HEK293 (cell line): ENCODE measurements around the gene PRKCA.

Source experiments
- CTCF ChIA-PET: fragments of 350-600 bp; formaldehyde crosslinking; extraction: SDS; loops from one replicate; lab custom pipeline; 2021; ENCODE audit warnings: antibody characterized with exemption; lab: Yijun Ruan, JAX
- POLR2A ChIA-PET: fragments of 300-600 bp; formaldehyde crosslinking; extraction: SDS; loops from one replicate; lab custom pipeline; 2020; ENCODE audit warnings: antibody characterized with exemption, inconsistent platforms; lab: Yijun Ruan, JAX
- H3K27ac ChIP-seq: fragments of 200-500 bp; sonication (Bioruptor generic); 2 replicates; pipeline ENCODE4 v1.5.1; 2014; ENCODE audit warnings: low read depth, low read length, control low read depth, inconsistent platforms; ENCODE audit errors: extremely low read depth
- H3K36me3 ChIP-seq, 2 experiments: fragments of 200-500 bp in 1 of 2; sonication (Bioruptor generic) in 1 of 2; 1 replicate in 1 of 2; 2 replicates in 1 of 2; pipeline ENCODE4 v1.5.1; 2014 to 2017; ENCODE audit warnings: inconsistent platforms in 2 of 2, low read length in 2 of 2; ENCODE audit not compliant: control insufficient read depth in 2 of 2, insufficient read depth in 1 of 2
- H3K4me1 ChIP-seq: fragments of 200-500 bp; sonication (Bioruptor generic); 2 replicates; pipeline ENCODE4 v1.5.1; 2014; ENCODE audit warnings: mild to moderate bottlenecking, low read length, inconsistent platforms; ENCODE audit not compliant: control insufficient read depth, insufficient read depth
- H3K4me3 ChIP-seq: 2 replicates; pipeline ENCODE4 v1.5.1; 2011; ENCODE audit warnings: low read depth, mild to moderate bottlenecking, control low read depth, low read length, moderate library complexity
- H3K9me3 ChIP-seq: fragments of 200-500 bp; sonication (Bioruptor generic); 2 replicates; pipeline ENCODE4 v1.5.1; 2014; ENCODE audit warnings: low read depth, low read length, inconsistent platforms; ENCODE audit not compliant: control insufficient read depth, insufficient read depth
- GLI2 ChIP-seq: fragments of 450-650 bp; formaldehyde crosslinking; IDR thresholded peaks from 2 replicates; pipeline ENCODE4; 2017; ENCODE audit warnings: missing biosample characterization, missing genetic modification characterization, low read depth, borderline replicate concordance
- GLI4 ChIP-seq: fragments of 450-650 bp; formaldehyde crosslinking; IDR thresholded peaks from 2 replicates; pipeline ENCODE4 v1.5.1; 2016; ENCODE audit warnings: missing biosample characterization, missing genetic modification characterization
- KLF1 ChIP-seq: fragments of 450-650 bp; formaldehyde crosslinking; IDR thresholded peaks from 2 replicates; pipeline ENCODE4 v1.5.1; 2016; ENCODE audit warnings: missing biosample characterization, missing genetic modification characterization
- KLF8 ChIP-seq: fragments of 450-650 bp; formaldehyde crosslinking; IDR thresholded peaks from 2 replicates; pipeline ENCODE4 v1.5.1; 2016; ENCODE audit warnings: missing biosample characterization, missing genetic modification characterization
- MZF1 ChIP-seq: fragments of 450-650 bp; formaldehyde crosslinking; IDR thresholded peaks from 2 replicates; pipeline ENCODE4 v1.5.1; 2017; ENCODE audit warnings: missing biosample characterization, missing genetic modification characterization, borderline replicate concordance
- SCRT1 ChIP-seq: fragments of 450-650 bp; formaldehyde crosslinking; IDR thresholded peaks from 2 replicates; pipeline ENCODE4 v1.5.1; 2016; ENCODE audit warnings: missing biosample characterization, missing genetic modification characterization, borderline replicate concordance
- TCF7L2 ChIP-seq: IDR thresholded peaks from 2 replicates; pipeline ENCODE4 v1.6.1; 2011; ENCODE audit warnings: low read depth, mild to moderate bottlenecking, inconsistent platforms, low read length, moderate library complexity, borderline replicate concordance
- TRIM28 ChIP-seq: IDR thresholded peaks from 2 replicates; pipeline ENCODE4 v1.6.1; 2011; ENCODE audit warnings: low read length, control low read depth, borderline replicate concordance
- ZNF266 ChIP-seq: fragments of 450-650 bp; formaldehyde crosslinking; IDR thresholded peaks from 2 replicates; pipeline ENCODE4 v1.5.1; 2016; ENCODE audit warnings: missing biosample characterization, missing genetic modification characterization, low read depth
- ZNF274 ChIP-seq, 2 experiments: fragments of 200-500 bp in 1 of 2; fragments of 450-650 bp in 1 of 2; sonication (Bioruptor generic) in 1 of 2; formaldehyde crosslinking in 1 of 2; IDR thresholded peaks; 2 replicates each; pipeline versions ENCODE4 v1.5.1 to v1.6.1; 2014 to 2016; ENCODE audit warnings: borderline replicate concordance in 1 of 2, inconsistent platforms in 1 of 2, low read length in 1 of 2, missing biosample characterization in 1 of 2, missing genetic modification characterization in 1 of 2
- ZNF292 ChIP-seq: fragments of 450-650 bp; formaldehyde crosslinking; IDR thresholded peaks from 2 replicates; pipeline ENCODE4 v1.5.1; 2016; ENCODE audit warnings: low read depth, missing biosample characterization, missing genetic modification characterization, borderline replicate concordance
- ZNF843 ChIP-seq: fragments of 450-650 bp; formaldehyde crosslinking; IDR thresholded peaks from 2 replicates; pipeline ENCODE4 v1.5.1; 2016; ENCODE audit warnings: missing biosample characterization, missing genetic modification characterization
- ZSCAN23 ChIP-seq: fragments of 450-650 bp; formaldehyde crosslinking; IDR thresholded peaks from 2 replicates; pipeline ENCODE4 v1.5.1; 2016; ENCODE audit warnings: missing biosample characterization, missing genetic modification characterization
- TF ChIP-seq, protein P1 (sequence below): fragments of 450-650 bp; formaldehyde crosslinking; IDR thresholded peaks from 2 replicates; pipeline ENCODE4 v1.5.1; 2016; ENCODE audit warnings: missing biosample characterization, missing genetic modification characterization
- TF ChIP-seq, protein P2 (sequence below): IDR thresholded peaks from 2 replicates; pipeline ENCODE4 v1.6.1; 2011; ENCODE audit warnings: mild to moderate bottlenecking, low read depth, low read length, borderline replicate concordance
- TF ChIP-seq, protein P3 (sequence below): fragments of 450-650 bp; formaldehyde crosslinking; IDR thresholded peaks from 2 replicates; pipeline ENCODE4 v1.5.1; 2016; ENCODE audit warnings: missing biosample characterization, missing genetic modification characterization
- TF ChIP-seq, protein P4 (sequence below): fragments of 450-650 bp; formaldehyde crosslinking; IDR thresholded peaks from 2 replicates; pipeline ENCODE4 v1.5.1; 2016; ENCODE audit warnings: missing biosample characterization, missing genetic modification characterization
- TF ChIP-seq, protein P5 (sequence below): fragments of 450-650 bp; formaldehyde crosslinking; IDR thresholded peaks from 2 replicates; pipeline ENCODE4 v1.5.1; 2017; ENCODE audit warnings: missing biosample characterization, missing genetic modification characterization

PRKCA gene

DNA sequence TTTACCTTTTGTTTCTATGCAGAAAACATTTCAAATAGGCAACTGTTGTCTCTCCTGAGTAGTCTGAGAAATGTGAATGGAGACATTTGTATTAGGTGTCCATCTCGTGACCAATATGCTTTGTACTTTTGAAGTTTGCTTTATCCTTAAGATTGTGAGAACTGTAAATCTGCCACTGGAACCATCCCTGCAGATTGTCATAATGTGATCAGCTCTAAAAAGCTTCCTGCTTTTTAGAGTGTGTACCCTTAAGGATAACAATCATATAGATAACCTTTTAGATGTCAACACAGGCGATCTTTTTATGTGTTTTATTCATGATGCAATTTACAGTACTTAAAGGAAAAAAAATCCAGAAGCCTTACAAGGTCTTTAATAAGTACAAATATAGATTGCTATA, 63.5 kb downstream of the PRKCA start (continued):
- TF ChIP-seq, protein P1, sequence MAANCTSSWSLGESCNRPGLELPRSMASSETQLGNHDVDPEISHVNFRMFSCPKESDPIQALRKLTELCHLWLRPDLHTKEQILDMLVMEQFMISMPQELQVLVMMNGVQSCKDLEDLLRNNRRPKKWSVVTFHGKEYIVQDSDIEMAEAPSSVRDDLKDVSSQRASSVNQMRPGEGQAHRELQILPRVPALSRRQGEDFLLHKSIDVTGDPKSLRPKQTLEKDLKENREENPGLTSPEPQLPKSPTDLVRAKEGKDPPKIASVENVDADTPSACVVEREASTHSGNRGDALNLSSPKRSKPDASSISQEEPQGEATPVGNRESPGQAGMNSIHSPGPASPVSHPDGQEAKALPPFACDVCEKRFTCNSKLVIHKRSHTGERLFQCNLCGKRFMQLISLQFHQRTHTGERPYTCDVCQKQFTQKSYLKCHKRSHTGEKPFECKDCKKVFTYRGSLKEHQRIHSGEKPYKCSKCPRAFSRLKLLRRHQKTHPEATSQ (tag by site-specific recombination): no peak
- TF ChIP-seq, protein P2, sequence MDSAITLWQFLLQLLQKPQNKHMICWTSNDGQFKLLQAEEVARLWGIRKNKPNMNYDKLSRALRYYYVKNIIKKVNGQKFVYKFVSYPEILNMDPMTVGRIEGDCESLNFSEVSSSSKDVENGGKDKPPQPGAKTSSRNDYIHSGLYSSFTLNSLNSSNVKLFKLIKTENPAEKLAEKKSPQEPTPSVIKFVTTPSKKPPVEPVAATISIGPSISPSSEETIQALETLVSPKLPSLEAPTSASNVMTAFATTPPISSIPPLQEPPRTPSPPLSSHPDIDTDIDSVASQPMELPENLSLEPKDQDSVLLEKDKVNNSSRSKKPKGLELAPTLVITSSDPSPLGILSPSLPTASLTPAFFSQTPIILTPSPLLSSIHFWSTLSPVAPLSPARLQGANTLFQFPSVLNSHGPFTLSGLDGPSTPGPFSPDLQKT: no peak
- TF ChIP-seq KLF8 (tag by site-specific recombination) (no peak), ZNF292 (tag by site-specific recombination) (no peak), TRIM28 (0 out of 2 replicates have a peak, but pooled peaks have one; percentile 25), ZSCAN23 (tag by site-specific recombination) (no peak), GLI2 (no peak; the same call in 1 of the 2 replicates), TCF7L2 (peak; percentile 93), MZF1 (tag by site-specific recombination) (no peak), GLI4 (tag by site-specific recombination) (no peak), ZNF266 (tag by site-specific recombination) (no peak), ZNF843 (tag by site-specific recombination) (peak; percentile 54; the same call in 1 of the 2 replicates)
- TF ChIP-seq, protein P3, sequence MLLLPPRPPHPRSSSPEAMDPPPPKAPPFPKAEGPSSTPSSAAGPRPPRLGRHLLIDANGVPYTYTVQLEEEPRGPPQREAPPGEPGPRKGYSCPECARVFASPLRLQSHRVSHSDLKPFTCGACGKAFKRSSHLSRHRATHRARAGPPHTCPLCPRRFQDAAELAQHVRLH (tag by site-specific recombination): 0 out of 2 replicates have a peak, but pooled peaks have one; percentile 32
- TF ChIP-seq, protein P4, sequence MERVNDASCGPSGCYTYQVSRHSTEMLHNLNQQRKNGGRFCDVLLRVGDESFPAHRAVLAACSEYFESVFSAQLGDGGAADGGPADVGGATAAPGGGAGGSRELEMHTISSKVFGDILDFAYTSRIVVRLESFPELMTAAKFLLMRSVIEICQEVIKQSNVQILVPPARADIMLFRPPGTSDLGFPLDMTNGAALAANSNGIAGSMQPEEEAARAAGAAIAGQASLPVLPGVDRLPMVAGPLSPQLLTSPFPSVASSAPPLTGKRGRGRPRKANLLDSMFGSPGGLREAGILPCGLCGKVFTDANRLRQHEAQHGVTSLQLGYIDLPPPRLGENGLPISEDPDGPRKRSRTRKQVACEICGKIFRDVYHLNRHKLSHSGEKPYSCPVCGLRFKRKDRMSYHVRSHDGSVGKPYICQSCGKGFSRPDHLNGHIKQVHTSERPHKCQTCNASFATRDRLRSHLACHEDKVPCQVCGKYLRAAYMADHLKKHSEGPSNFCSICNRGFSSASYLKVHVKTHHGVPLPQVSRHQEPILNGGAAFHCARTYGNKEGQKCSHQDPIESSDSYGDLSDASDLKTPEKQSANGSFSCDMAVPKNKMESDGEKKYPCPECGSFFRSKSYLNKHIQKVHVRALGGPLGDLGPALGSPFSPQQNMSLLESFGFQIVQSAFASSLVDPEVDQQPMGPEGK (tag by site-specific recombination): no peak

DNA sequence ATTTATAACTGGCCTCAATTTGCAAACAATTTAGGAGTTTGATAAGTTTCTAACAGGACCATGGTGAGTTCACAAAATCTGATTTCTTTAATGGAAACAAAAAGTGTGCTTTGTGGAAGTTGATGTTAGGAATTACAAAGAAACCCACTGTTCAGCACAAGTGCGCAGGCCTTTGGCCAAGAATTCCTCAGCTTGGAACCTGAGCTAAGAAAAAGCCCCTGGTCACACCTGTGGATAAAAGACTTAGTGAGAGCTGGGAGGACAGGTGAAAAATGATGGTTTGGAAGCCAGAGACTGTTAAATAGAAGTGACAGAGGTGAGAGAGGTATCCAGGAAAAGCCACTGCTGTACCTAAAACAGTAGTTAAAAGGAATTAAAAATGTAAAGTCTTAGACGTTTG, 64.7 kb downstream of the PRKCA start:
- Histone ChIP-seq H3K36me3 (no peaks in the 10 kb centered on the region), H3K4me3 (no peak overlapping the region), H3K27ac (no peak overlapping the region), H3K4me1 (peaks cover 25% of the 10 kb centered on the region), H3K9me3 (no peaks in the 10 kb centered on the region)
- ChIA-PET POLR2A (no interaction called here), CTCF (interaction anchor here (0.6 kb wide), 1 partner anchor 36 kb away, joined by 3 read pairs; no protein-coding TSS in a partner anchor)
- TF ChIP-seq, protein P5, sequence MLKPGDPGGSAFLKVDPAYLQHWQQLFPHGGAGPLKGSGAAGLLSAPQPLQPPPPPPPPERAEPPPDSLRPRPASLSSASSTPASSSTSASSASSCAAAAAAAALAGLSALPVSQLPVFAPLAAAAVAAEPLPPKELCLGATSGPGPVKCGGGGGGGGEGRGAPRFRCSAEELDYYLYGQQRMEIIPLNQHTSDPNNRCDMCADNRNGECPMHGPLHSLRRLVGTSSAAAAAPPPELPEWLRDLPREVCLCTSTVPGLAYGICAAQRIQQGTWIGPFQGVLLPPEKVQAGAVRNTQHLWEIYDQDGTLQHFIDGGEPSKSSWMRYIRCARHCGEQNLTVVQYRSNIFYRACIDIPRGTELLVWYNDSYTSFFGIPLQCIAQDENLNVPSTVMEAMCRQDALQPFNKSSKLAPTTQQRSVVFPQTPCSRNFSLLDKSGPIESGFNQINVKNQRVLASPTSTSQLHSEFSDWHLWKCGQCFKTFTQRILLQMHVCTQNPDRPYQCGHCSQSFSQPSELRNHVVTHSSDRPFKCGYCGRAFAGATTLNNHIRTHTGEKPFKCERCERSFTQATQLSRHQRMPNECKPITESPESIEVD (tag by site-specific recombination): no peak
- TF ChIP-seq KLF1 (tag by site-specific recombination) (no peak), ZNF274 (IDR thresholded peaks at IDR 0.05; ENCODE audit: low read length) (no peak), ZNF274 (tag by site-specific recombination; IDR thresholded peaks at IDR 0.05; ENCODE audit: borderline replicate concordance) (no peak), SCRT1 (tag by site-specific recombination) (0 out of 2 replicates have a peak, but pooled peaks have one; percentile 25)
